Left lung (tissue), 10 donors: ENCODE results near the gene PPM1H. TPM values are rescaled to one million over a fixed set of nuclear protein-coding genes. Genes with fewer than 3 reads are reported as not detected.

Experiments used
- ATAC-seq: fragments of 200-7000 bp; cut with Tn5 transposase; one replicate; pipeline ENCODE4 v1.9.1; 2020; ENCODE audit warnings: moderate library complexity
- DNase-seq, 4 donors: peaks; one replicate each; pipeline ENCODE4 v3.0.0-alpha.2; 2013 to 2020
- H3K27ac ChIP-seq, 2 donors: fragments of 200-600 bp; sonication (generic) in 1 of 2; one replicate each; pipeline versions ENCODE4 v1.5.0 to v1.8.0; 2020 to 2021
- H3K27me3 ChIP-seq, 2 donors: fragments of 200-600 bp; sonication (generic) in 1 of 2; one replicate each; pipeline versions ENCODE4 v1.5.0 to v1.8.0; 2020 to 2021
- H3K36me3 ChIP-seq, 2 donors: fragments of 200-600 bp; sonication (generic) in 1 of 2; one replicate each; pipeline versions ENCODE4 v1.5.0 to v1.8.0; 2020 to 2021
- H3K4me1 ChIP-seq, 2 donors: fragments of 200-600 bp; one replicate each; pipeline ENCODE4 v1.8.0; 2021
- H3K4me3 ChIP-seq, 2 donors: fragments of 200-600 bp; sonication (generic) in 1 of 2; one replicate each; pipeline versions ENCODE4 v1.5.0 to v1.8.0; 2020 to 2021; ENCODE audit warnings: mild to moderate bottlenecking in 1 of 2
- H3K9me3 ChIP-seq, 2 donors: fragments of 200-600 bp; sonication (generic) in 1 of 2; one replicate each; pipeline versions ENCODE4 v1.5.0 to v1.8.0; 2020 to 2021
- intact Hi-C, 2 donors: fragments of 100-400 bp; cut with DNase I; formaldehyde crosslinking; loops; one replicate each; pipeline versions ENCODE4 v1.11.2 to v1.14.2; 2022
- polyA plus RNA-seq, 6 donors: library from polyadenylated mRNA; unstranded; fragments of 120-200 nt; gene quantifications; one replicate each; pipeline ENCODE4 v1.2.1, GENCODE V29; 2013; ENCODE audit not compliant: insufficient read length in 6 of 6
- total RNA-seq, 2 donors: library from RNA; stranded (reverse); fragmentation: NEBNext Ultra II Directional; extraction: Animal tissue kit (Norgen Biotek cat#: 25700); gene quantifications; one replicate each; pipeline ENCODE4 v1.2.1, GENCODE V29; 2021
- TF ChIP-seq, protein P1 (sequence below), 2 donors: fragments of 200-600 bp; sonication (generic) in 1 of 2; IDR thresholded peaks; one replicate each; pipeline versions ENCODE4 v1.5.0 to v1.8.0; 2021; ENCODE audit warnings: antibody characterized with exemption in 2 of 2
- donor health status: DM: no; HTN: yes; CAD: no.
- donor health status: DM: no; HTN: no; CAD: no.

Gene PPM1H
- total and polyA plus RNA-seq, 8 donors: 5.9 to 12.7 (median 10.6) TPM

GRCh38 chr12:62683776-62684569 is 251.0 kb downstream of the PPM1H start:
- peak in 3 of 4 donors; percentile 48 to 64 (median 59) for DNase-seq
- ATAC-seq: peak; percentile 72
- TF ChIP-seq, protein P1, sequence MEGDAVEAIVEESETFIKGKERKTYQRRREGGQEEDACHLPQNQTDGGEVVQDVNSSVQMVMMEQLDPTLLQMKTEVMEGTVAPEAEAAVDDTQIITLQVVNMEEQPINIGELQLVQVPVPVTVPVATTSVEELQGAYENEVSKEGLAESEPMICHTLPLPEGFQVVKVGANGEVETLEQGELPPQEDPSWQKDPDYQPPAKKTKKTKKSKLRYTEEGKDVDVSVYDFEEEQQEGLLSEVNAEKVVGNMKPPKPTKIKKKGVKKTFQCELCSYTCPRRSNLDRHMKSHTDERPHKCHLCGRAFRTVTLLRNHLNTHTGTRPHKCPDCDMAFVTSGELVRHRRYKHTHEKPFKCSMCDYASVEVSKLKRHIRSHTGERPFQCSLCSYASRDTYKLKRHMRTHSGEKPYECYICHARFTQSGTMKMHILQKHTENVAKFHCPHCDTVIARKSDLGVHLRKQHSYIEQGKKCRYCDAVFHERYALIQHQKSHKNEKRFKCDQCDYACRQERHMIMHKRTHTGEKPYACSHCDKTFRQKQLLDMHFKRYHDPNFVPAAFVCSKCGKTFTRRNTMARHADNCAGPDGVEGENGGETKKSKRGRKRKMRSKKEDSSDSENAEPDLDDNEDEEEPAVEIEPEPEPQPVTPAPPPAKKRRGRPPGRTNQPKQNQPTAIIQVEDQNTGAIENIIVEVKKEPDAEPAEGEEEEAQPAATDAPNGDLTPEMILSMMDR (IDR thresholded peaks at IDR 0.05): no peak
- H3K4me3 ChIP-seq: no peak overlapping the region
- no peaks in the 10 kb centered on the region for H3K27me3 ChIP-seq
- H3K4me1 ChIP-seq: peaks cover 6 to 13% of the 10 kb centered on the region in 2 donors
- no peaks in the 10 kb centered on the region for H3K9me3 ChIP-seq
- H3K36me3 ChIP-seq: no peaks in the 10 kb centered on the region
- intact Hi-C loops: no loop called here
- peak overlapping the region; percentile 2 to 67 for H3K27ac ChIP-seq

GRCh38 chr12:62681306-62681705 is 253.6 kb downstream of the PPM1H start:
- Histone ChIP-seq H3K27ac (peak overlapping the region in 1 of 2 donors; percentile 70), H3K9me3 (peaks cover 0 to 10% of the 10 kb centered on the region in 2 donors), H3K4me1 (peaks cover 6 to 13% of the 10 kb centered on the region in 2 donors), H3K4me3 (no peak overlapping the region), H3K27me3 (no peaks in the 10 kb centered on the region), H3K36me3 (no peaks in the 10 kb centered on the region)
- DNase-seq (no peak), ATAC-seq (no peak)
- intact Hi-C loops: no loop called here
- TF ChIP-seq, protein P1 (IDR thresholded peaks at IDR 0.05): no peak

GRCh38 chr12:62679608-62680007 is 255.3 kb downstream of the PPM1H start:
- peak overlapping the region; percentile 37 to 70 for H3K27ac ChIP-seq
- no peak for ATAC-seq
- H3K9me3 ChIP-seq: peaks cover 0 to 12% of the 10 kb centered on the region in 2 donors
- DNase-seq: no peak
- H3K27me3 ChIP-seq: no peaks in the 10 kb centered on the region
- H3K36me3 ChIP-seq: no peaks in the 10 kb centered on the region
- intact Hi-C loops: no loop called here
- TF ChIP-seq, protein P1 (IDR thresholded peaks at IDR 0.05): no peak
- peaks cover 6 to 13% of the 10 kb centered on the region in 2 donors for H3K4me1 ChIP-seq
- H3K4me3 ChIP-seq: no peak overlapping the region

- ATAC-seq (no peak), DNase-seq (no peak)
- intact Hi-C loops: no loop called here
- Histone ChIP-seq H3K9me3 (peaks cover 0 to 12% of the 10 kb centered on the region in 2 donors), H3K4me1 (peaks cover 0 to 13% of the 10 kb centered on the region in 2 donors), H3K27me3 (no peaks in the 10 kb centered on the region), H3K27ac (no peak overlapping the region), H3K36me3 (no peaks in the 10 kb centered on the region), H3K4me3 (no peak overlapping the region)
- TF ChIP-seq, protein P1 (IDR thresholded peaks at IDR 0.05): no peak
These were observed 257.6 kb downstream of the PPM1H start for GRCh38 chr12:62677355-62677754.

DNA sequence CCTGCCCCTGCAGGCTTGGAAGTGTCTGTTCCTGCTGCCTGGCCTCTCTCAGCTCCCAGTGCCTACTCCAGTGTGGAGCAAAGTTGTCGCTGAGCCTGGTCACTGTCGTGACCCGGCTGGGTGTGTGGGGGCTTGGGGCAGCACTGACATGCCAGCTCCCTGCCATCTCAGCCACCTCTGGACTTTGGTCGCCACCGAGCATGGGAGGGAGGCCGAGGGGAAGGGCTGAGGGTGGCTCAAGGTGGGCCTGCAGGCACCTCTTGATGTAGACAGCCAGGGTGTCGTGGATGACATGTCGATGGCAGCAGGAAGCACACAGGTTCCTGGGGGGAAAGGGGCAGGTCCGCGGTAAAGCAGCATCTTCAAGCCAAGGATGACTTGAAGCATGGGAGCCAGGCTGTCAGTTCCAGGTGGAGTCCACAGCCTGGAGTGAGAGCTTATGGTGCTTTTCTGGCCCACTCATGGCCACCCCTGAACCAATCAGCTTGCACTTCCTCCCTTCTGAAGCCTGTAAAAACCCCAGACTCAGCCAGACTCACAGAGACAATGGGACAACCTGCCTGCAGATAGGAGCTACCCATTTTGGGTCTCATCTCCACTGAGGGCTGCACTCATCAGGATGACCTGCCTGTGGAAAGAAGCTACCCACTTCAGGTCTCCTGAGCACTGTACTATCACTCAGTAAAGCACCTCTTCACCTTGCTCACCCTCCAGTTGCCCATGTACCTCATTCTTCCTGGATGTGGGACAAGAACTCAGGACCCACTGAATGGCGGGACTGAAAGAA is 258.2 kb downstream of the PPM1H start:
- Histone ChIP-seq H3K4me1 (peaks cover 0 to 13% of the 10 kb centered on the region in 2 donors), H3K27ac (no peak overlapping the region), H3K36me3 (no peaks in the 10 kb centered on the region), H3K4me3 (no peak overlapping the region), H3K27me3 (no peaks in the 10 kb centered on the region), H3K9me3 (peaks cover 0 to 12% of the 10 kb centered on the region in 2 donors)
- TF ChIP-seq, protein P1 (IDR thresholded peaks at IDR 0.05): no peak
- ATAC-seq: no peak
- intact Hi-C loops: no loop called here
- peak in 1 of 4 donors; percentile 69 for DNase-seq
